Measurements from ENCODE around the gene KRTAP10-10.
"Not testable (repeated sequence)": the region's sequence is repeated elsewhere in the genome, so short reads cannot be mapped to it uniquely, and the experiment has no call there.

Gene KRTAP10-10

DNA sequence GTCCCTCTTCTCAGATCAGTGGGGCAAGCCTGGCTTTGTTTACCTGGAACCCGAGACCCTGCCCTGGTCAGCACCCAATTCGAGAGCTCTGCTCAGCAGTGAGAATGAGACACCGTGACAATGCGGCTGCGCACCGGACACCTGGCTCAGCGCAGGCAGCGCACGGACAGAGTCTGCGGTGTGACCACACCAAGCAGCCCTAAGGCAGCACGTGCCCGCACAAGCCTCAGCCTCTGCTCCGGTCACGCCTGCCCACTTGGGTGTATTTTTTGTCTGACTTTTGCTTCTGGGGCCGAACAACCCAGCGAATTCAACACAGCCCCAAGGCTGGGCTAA is 20.6 kb upstream of the KRTAP10-10 start:
- no peak overlapping the region for H3K4me3 ChIP-seq (ENCODE audit: low read depth in 1 of 2, low read length in 2 of 2)
- H3K4me1 ChIP-seq (ENCODE audit: control insufficient read depth in 1 of 2, insufficient read depth in 2 of 2, low read length in 2 of 2), result no peaks in the 10 kb centered on the region
- no peaks in the 10 kb centered on the region for H3K27me3 ChIP-seq (ENCODE audit: low read depth, low read length)

DNA sequence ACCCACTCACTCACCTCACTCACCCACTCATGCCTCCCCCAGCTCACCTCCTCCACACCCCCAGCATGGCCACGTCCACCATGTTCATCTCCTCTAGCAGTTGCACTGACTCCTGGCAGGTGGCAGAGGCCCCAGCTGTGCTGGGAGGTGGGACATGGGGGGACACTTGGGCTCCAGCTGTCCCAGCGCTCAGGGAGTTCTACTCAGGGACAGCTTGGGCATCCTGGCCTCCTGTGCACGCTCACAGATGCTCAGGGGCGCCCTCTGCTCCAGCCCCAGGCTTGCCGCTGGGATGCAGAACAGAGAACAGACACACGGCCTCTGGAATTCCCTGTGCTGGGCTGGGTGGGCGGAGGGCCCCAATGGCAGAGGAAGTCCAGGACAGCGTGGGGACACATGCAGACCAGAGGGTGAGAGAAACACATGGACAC is 20.1 kb upstream of the KRTAP10-10 start:
- Histone ChIP-seq H3K27me3 (ENCODE audit: low read depth, low read length) (no peaks in the 10 kb centered on the region), H3K9me3 (ENCODE audit: control insufficient read depth in 1 of 2, low read length in 2 of 2) (peaks cover 0 to 7% of the 10 kb centered on the region in 2 donors), H3K4me1 (ENCODE audit: control insufficient read depth in 1 of 2, insufficient read depth in 2 of 2, low read length in 2 of 2) (no peaks in the 10 kb centered on the region), H3K36me3 (ENCODE audit: control insufficient read depth in 1 of 2, insufficient read depth in 2 of 2, low read length in 2 of 2) (no peaks in the 10 kb centered on the region), H3K27ac (ENCODE audit: low read length) (no peak overlapping the region), H3K4me3 (ENCODE audit: low read depth in 1 of 2, low read length in 2 of 2) (no peak overlapping the region)

More for the DNA sequence above, 20.6 kb upstream of the KRTAP10-10 start:
- no peak overlapping the region for H3K27ac ChIP-seq (ENCODE audit: low read length)
- no peaks in the 10 kb centered on the region for H3K36me3 ChIP-seq (ENCODE audit: control insufficient read depth in 1 of 2, insufficient read depth in 2 of 2, low read length in 2 of 2)
- H3K9me3 ChIP-seq (ENCODE audit: control insufficient read depth in 1 of 2, low read length in 2 of 2), result peaks cover 0 to 12% of the 10 kb centered on the region in 2 donors

DNA sequence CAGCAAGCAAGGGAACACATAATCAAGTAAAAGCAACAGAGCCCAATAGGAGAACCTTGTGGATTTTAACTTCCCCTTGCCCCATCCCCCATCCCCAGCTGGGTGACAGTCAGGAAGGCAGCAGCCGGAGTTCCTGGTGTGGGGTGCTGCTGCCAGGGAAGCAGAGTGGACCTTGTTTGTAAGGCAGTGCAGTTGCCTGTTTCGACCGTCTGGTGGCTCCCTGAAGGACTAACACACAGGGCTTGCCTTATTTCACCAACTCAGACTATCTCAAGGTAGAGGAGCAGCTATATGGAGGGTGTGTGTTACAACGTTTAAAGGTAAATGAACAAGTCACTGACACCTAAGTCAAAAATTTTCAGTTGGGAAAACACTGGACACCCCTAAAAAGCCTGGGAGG is 18.7 kb upstream of the KRTAP10-10 start:
- Histone ChIP-seq H3K4me3 (ENCODE audit: low read depth in 1 of 2, low read length in 2 of 2) (no peak overlapping the region), H3K4me1 (ENCODE audit: control insufficient read depth in 1 of 2, insufficient read depth in 2 of 2, low read length in 2 of 2) (no peaks in the 10 kb centered on the region), H3K9me3 (ENCODE audit: control insufficient read depth in 1 of 2, low read length in 2 of 2) (peaks cover 0 to 18% of the 10 kb centered on the region in 2 donors), H3K27me3 (ENCODE audit: low read depth, low read length) (no peaks in the 10 kb centered on the region), H3K36me3 (ENCODE audit: control insufficient read depth in 1 of 2, insufficient read depth in 2 of 2, low read length in 2 of 2) (no peaks in the 10 kb centered on the region), H3K27ac (ENCODE audit: low read length) (no peak overlapping the region)

DNA sequence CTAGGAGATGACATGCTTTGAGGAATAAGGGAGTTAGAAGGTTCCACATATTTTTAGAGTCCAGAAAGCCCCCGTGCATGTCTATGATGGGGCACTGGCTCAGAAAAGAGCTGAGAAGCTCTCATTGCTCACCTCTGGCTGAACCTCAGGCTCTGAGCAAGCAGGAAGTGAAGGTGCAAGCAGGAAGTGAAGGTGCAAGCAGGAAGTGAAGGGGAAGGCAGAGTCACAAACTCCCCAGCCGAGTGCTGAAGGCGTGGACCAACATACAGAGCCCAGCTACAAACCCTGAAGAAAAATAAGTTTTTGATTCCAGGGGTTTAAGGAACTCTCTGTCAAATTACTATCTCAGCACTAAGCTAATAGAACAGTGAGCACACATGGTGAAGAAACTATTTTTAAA is 18.2 kb upstream of the KRTAP10-10 start:
- Histone ChIP-seq H3K27me3 (ENCODE audit: low read depth, low read length) (no peaks in the 10 kb centered on the region), H3K9me3 (ENCODE audit: control insufficient read depth in 1 of 2, low read length in 2 of 2) (peaks cover 3 to 21% of the 10 kb centered on the region in 2 donors), H3K27ac (ENCODE audit: low read length) (no peak overlapping the region), H3K36me3 (ENCODE audit: control insufficient read depth in 1 of 2, insufficient read depth in 2 of 2, low read length in 2 of 2) (no peaks in the 10 kb centered on the region), H3K4me1 (ENCODE audit: control insufficient read depth in 1 of 2, insufficient read depth in 2 of 2, low read length in 2 of 2) (no peaks in the 10 kb centered on the region), H3K4me3 (ENCODE audit: low read depth in 1 of 2, low read length in 2 of 2) (no peak overlapping the region)

DNA sequence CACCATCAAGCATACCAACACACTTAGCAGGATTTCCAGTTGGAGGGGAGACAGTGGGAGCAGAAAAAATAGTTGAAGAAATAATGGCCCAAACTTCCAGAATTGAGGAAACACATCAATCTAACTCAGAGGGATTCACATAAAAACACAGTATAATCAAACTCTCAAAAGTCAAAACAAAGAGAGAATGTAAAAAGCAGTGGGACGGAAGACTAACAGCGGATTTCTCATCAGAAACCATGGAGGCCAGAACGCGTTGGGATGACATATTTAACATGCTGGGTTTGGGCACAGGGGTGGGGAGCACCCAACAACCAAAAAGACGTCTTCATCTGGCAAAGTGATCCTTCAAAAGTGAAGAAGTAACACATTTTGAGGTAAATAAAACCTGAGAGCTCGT is 17.3 kb upstream of the KRTAP10-10 start:
- H3K4me1 ChIP-seq (ENCODE audit: control insufficient read depth in 1 of 2, insufficient read depth in 2 of 2, low read length in 2 of 2), result no peaks in the 10 kb centered on the region
- H3K27ac ChIP-seq (ENCODE audit: low read length), result no peak overlapping the region
- peaks cover 10 to 31% of the 10 kb centered on the region in 2 donors for H3K9me3 ChIP-seq (ENCODE audit: control insufficient read depth in 1 of 2, low read length in 2 of 2)
- no peak overlapping the region for H3K4me3 ChIP-seq (ENCODE audit: low read depth in 1 of 2, low read length in 2 of 2)
- no peaks in the 10 kb centered on the region for H3K36me3 ChIP-seq (ENCODE audit: control insufficient read depth in 1 of 2, insufficient read depth in 2 of 2, low read length in 2 of 2)
- H3K27me3 ChIP-seq (ENCODE audit: low read depth, low read length), result no peaks in the 10 kb centered on the region

DNA sequence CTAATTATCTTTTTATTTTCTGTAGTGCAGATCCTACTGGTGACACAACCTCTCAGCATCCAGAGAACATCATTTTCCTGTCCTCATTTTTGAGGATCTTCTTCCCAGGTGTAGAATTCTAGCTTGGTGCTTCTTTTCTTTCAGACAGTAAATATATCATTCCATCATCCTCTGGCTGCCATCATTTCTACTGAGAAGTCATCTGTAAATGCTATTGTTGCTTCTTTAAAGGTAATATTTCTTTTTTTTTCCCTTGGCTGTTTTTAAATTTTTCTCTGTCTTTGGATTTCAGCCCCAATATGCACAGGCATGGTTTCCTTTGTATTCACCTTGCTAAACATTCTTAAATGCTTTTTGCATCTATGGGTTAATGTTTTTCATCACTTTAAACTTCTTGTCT is 13.6 kb upstream of the KRTAP10-10 start:
- Histone ChIP-seq H3K27me3 (ENCODE audit: low read depth, low read length) (no peaks in the 10 kb centered on the region), H3K27ac (ENCODE audit: low read length) (no peak overlapping the region), H3K36me3 (ENCODE audit: control insufficient read depth in 1 of 2, insufficient read depth in 2 of 2, low read length in 2 of 2) (no peaks in the 10 kb centered on the region), H3K4me3 (ENCODE audit: low read depth in 1 of 2, low read length in 2 of 2) (no peak overlapping the region), H3K9me3 (ENCODE audit: control insufficient read depth in 1 of 2, low read length in 2 of 2) (peaks cover 10 to 34% of the 10 kb centered on the region in 2 donors), H3K4me1 (ENCODE audit: control insufficient read depth in 1 of 2, insufficient read depth in 2 of 2, low read length in 2 of 2) (no peaks in the 10 kb centered on the region)

DNA sequence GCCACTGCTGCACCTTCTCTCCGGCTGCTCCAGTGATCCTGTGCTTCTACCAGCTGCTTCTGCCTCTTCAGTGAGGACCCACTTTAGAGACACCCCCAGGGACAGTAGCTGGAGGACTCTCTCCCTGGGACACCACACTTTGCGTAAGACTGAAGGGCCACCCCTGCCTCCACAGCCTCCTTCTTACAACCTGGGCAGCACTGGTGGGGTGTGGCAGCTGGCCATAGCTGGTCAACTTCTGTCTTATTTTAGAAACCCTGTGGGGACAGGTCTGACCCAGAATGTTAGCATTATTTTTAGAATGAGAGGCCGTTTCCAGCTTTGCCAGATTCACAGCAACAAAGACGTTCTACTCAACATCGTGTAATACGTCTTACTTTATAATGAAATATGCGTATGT is 11.4 kb upstream of the KRTAP10-10 start:
- Histone ChIP-seq H3K9me3 (ENCODE audit: control insufficient read depth in 1 of 2, low read length in 2 of 2) (peaks cover 12 to 32% of the 10 kb centered on the region in 2 donors), H3K36me3 (ENCODE audit: control insufficient read depth in 1 of 2, insufficient read depth in 2 of 2, low read length in 2 of 2) (no peaks in the 10 kb centered on the region)

DNA sequence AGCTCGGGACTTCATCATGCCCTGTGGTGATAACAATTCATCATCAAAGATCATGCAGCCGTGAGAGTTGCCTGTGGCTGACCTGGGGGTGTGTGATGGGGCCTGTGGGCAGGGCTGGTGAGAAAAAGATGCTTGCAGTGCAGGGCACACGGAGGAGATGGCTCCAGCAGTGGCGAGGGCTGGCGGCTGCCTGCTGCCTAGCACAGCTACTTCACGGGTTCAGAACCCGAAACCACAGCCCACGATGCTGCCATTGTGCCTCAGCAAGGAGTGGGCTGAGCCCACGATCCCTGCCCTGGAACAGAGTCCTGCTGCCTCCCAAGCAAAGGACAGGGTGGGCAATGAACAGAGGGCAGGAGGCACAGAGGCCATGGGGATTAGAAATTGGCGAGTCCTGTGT is 10.9 kb upstream of the KRTAP10-10 start:
- H3K4me1 ChIP-seq (ENCODE audit: control insufficient read depth in 1 of 2, insufficient read depth in 2 of 2, low read length in 2 of 2), result no peaks in the 10 kb centered on the region
- no peak overlapping the region for H3K4me3 ChIP-seq (ENCODE audit: low read depth in 1 of 2, low read length in 2 of 2)
- peaks cover 13 to 35% of the 10 kb centered on the region in 2 donors for H3K9me3 ChIP-seq (ENCODE audit: control insufficient read depth in 1 of 2, low read length in 2 of 2)
- no peaks in the 10 kb centered on the region for H3K27me3 ChIP-seq (ENCODE audit: low read depth, low read length)
- H3K36me3 ChIP-seq (ENCODE audit: control insufficient read depth in 1 of 2, insufficient read depth in 2 of 2, low read length in 2 of 2), result no peaks in the 10 kb centered on the region
- no peak overlapping the region for H3K27ac ChIP-seq (ENCODE audit: low read length)

More for the DNA sequence above, 11.4 kb upstream of the KRTAP10-10 start:
- no peaks in the 10 kb centered on the region for H3K27me3 ChIP-seq (ENCODE audit: low read depth, low read length)
- H3K4me3 ChIP-seq (ENCODE audit: low read depth in 1 of 2, low read length in 2 of 2), result no peak overlapping the region
- H3K4me1 ChIP-seq (ENCODE audit: control insufficient read depth in 1 of 2, insufficient read depth in 2 of 2, low read length in 2 of 2), result no peaks in the 10 kb centered on the region
- no peak overlapping the region for H3K27ac ChIP-seq (ENCODE audit: low read length)

DNA sequence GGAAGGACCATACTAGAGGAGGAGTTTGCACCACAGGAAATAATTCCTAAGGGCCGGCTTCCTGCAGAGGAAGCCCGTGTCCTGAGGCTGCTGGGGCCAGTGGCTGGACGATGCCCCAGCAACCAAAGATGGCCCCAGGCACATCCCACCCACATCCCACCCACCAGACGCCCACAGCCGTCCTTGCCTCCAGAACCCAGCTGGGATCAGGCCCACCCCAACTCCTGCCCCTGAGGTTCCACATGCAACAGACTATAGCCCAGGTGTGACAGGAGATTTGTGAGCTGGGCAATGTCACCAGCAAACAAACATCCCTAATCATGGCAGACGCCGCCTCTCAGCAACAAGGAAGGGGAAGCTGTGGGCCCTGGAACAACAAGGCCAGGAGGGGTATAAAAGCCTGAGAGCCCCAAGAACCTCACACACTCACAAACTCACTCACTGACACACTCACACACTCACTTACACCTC is 10.4 kb upstream of the KRTAP10-10 start, which contains the start of gene KRTAP10-9:
TSS of gene KRTAP10-9 (plus strand) at position 421 of the 471 bp plus-strand sequence. CDS start 79 bp downstream, outside the sequence.
- H3K4me3 ChIP-seq (ENCODE audit: low read depth in 1 of 2, low read length in 2 of 2), result no peak within 1 kb of the TSS
- H3K9me3 ChIP-seq (ENCODE audit: control insufficient read depth in 1 of 2, low read length in 2 of 2), result peaks cover 13 to 39% of the 10 kb centered on the region in 2 donors
- no peaks in the 10 kb centered on the region for H3K36me3 ChIP-seq (ENCODE audit: control insufficient read depth in 1 of 2, insufficient read depth in 2 of 2, low read length in 2 of 2)
- no peaks in the 10 kb centered on the region for H3K4me1 ChIP-seq (ENCODE audit: control insufficient read depth in 1 of 2, insufficient read depth in 2 of 2, low read length in 2 of 2)
- H3K27me3 ChIP-seq (ENCODE audit: low read depth, low read length), result no peaks in the 10 kb centered on the region
- H3K27ac ChIP-seq (ENCODE audit: low read length), result no peak within 1 kb of the TSS

DNA sequence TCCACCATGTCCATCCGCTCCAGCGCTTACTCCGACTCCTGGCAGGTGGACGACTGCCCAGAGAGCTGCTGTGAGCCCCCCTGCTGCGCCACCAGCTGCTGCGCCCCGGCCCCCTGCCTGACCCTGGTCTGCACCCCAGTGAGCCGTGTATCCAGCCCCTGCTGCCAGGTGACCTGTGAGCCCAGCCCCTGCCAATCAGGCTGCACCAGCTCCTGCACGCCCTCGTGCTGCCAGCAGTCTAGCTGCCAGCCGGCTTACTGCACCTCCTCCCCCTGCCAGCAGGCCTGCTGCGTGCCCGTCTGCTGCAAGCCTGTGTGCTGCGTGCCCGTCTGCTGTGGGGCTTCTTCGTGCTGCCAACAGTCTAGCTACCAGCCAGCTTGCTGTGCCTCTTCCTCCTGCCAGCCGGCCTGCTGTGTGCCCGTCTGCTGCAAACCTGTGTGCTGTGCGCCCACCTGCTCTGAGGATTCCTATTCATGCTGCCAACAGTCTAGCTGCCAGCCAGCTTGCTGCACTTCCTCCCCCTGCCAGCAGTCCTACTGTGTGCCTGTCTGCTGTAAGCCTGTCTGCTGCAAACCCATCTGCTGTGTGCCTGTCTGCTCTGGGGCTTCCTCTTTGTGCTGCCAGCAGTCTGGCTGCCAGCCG is 9.9 kb upstream of the KRTAP10-10 start:
- H3K9me3 ChIP-seq (ENCODE audit: control insufficient read depth in 1 of 2, low read length in 2 of 2), result peaks cover 16 to 43% of the 10 kb centered on the region in 2 donors
- H3K4me1 ChIP-seq (ENCODE audit: control insufficient read depth in 1 of 2, insufficient read depth in 2 of 2, low read length in 2 of 2); H3K4me3 ChIP-seq (ENCODE audit: low read depth in 1 of 2, low read length in 2 of 2); H3K36me3 ChIP-seq (ENCODE audit: control insufficient read depth in 1 of 2, insufficient read depth in 2 of 2, low read length in 2 of 2); H3K27me3 ChIP-seq (ENCODE audit: low read depth, low read length); H3K27ac ChIP-seq (ENCODE audit: low read length): not testable (repeated sequence)

DNA sequence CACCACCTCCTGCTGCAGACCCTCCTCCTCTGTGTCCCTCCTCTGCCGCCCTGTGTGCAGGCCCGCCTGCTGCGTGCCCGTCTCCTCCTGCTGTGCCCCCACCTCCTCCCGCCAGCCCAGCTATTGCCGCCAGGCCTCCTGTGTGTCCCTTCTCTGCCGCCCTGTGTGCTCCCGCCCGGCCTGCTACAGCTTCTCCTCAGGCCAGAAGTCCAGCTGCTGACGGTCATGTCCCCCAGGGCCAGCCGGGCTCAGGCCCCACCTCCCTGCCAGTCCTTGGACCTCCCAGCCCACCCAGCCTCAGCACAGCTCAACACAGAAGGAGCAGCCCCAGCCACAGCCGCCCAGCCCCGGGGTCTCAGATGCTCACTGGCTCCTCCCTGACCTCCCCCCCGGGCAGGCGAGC is 9.3 kb upstream of the KRTAP10-10 start:
- not testable (repeated sequence) for H3K27me3 ChIP-seq (ENCODE audit: low read depth, low read length); H3K4me3 ChIP-seq (ENCODE audit: low read depth in 1 of 2, low read length in 2 of 2); H3K36me3 ChIP-seq (ENCODE audit: control insufficient read depth in 1 of 2, insufficient read depth in 2 of 2, low read length in 2 of 2); H3K27ac ChIP-seq (ENCODE audit: low read length); H3K4me1 ChIP-seq (ENCODE audit: control insufficient read depth in 1 of 2, insufficient read depth in 2 of 2, low read length in 2 of 2)
- H3K9me3 ChIP-seq (ENCODE audit: control insufficient read depth in 1 of 2, low read length in 2 of 2), result peaks cover 17 to 41% of the 10 kb centered on the region in 2 donors

Measured in muscle layer of duodenum (tissue), 2 donors.